ENCODE data around the gene EXOC4.

The EXOC4 gene

DNA sequence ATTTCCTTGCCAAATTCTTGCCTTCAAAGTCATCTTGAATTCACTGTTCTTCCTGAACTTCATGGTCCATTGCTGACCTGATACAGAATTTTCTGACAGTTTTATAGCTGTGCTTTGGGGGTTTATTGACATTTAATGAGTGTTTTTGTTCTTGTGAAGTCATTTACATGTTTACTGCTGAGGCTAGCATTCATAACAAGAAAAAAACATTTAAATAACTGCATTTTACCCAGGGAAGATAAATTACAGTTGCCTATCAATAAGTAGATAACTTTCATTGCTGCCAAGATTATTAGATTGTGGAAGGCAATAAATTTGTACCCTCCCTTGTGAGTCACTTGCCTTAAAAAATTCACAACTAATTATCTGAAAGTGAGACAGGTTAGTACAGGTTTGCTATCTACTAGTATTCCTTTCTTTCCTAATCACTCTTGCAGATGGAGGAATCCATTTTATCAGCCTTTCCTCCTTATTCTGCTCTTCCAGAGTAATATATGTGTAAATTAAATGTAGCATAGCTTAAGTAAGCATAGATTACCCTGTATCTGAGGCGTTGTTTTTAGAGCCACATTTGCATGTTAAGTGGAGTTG is 178.4 kb downstream of the EXOC4 start:
- DNase-seq, result no peak

DNA sequence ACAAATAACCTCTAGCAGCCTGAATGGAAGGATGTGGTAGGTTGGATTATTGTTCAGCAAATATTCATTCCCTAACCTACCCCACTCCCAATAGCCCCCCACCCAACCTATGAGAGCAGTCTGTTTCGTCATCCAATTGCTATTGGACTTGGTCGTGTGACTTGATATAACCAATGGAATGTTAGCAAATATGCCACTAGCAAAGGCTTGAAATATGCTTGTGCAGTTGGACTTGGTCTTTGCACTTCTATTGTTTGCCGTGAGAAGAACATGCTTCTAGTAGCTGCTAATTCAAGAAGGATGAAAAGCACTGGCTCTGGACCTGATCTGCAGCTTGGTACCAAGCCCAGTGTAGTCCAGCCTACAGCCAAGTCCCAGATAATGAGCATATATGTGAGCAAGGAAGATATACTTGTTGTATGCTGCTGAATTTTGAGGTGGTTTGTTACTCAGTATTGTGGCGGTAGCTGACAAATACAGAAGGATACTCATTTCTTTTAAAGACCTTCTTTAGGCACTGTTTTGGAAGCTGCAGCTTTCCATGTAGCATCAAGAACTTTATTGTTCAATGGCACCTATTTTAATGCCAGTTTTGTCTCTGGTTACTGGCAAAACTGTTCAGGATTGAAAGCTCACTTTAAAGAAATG is 180.4 kb downstream of the EXOC4 start:
- DNase-seq, result no peak

DNA sequence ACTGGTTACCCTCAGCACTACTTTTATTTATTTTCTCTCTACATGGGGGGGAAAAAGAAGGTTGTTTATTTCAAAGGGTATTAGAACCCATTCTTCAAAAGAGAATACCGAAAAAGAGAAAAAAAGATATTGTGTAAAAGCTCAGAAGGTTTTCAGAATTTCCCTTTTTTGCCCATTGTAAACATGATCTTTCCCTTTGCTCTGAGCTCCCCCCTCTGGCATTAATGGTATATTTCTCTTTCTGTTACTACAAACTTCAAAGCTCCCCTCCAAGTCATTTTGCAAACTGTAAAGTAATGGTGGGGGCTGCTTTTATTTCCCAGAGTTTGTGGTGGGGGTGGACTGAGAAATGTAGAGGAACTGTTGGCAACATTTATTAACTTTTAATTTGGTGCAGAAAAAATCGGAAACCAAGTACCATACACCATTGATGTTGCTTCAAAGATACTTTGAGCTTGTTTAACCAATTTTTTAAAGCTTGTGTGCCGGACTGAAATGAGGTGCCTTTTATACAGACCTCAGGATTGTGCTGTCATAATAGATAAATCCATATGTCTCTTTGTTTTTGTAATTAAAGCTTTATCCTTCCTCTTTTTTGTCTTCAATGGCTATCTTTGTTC is 181.5 kb downstream of the EXOC4 start:
- peak; percentile 30 for DNase-seq

DNA sequence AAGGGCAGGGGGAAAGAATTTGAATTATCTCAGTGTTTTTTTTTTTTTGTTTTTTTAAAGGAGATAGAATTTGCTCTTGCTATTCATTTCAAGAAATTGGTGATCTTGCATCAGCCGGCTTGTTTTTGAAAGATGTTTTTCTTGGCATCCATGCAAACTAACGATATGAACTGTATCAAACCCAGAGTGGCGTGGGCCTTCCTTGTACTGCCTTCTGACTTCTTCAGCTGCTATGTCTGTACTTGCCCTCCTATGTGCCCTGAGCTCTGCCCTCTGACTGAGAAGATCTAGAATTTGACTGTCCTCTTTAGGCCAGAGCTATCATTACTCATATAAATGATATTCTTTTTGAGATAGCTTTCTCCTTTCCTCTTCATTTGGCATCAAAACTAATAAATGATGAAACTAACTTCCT is 183.1 kb downstream of the EXOC4 start:
- no peak for DNase-seq

DNA sequence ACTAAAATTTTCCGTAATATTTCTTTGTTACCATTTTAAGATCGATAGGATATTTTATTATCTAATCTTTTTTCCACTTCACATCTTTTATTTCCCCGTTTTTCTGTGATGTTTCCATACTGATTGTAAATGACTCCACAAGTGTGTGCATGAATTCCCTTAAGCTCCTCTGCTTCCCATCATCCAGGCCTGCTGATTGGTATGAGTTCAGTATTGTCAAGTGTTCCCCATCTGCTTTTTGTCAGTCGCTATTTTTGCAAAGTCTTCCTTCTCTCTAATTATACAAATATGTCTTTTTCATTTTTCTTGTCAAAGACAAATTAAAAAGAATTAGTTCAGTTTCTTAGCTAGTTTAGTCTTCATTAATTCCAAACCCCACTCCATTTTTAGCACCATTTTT is 184.7 kb downstream of the EXOC4 start:
- DNase-seq, result no peak

DNA sequence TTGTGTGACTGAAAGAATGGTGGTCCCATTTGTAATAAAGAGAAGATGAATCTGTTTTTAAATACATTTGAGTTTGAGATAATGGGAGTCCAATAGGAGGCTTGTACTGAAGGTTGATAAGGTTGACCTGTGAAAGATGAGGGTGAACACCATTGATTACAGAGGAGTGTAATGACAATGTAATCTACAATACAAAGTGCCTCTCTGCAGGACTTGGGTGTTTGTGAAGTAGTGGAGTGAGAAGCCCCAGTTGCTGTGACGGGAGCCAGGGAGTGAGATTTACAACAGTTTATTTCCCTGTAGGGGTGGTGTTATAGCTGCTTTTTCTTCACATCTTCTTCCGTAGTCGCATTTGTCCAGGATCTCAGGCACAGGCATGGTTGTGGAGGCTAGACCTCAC is 189.9 kb downstream of the EXOC4 start:
- no peak for DNase-seq

DNA sequence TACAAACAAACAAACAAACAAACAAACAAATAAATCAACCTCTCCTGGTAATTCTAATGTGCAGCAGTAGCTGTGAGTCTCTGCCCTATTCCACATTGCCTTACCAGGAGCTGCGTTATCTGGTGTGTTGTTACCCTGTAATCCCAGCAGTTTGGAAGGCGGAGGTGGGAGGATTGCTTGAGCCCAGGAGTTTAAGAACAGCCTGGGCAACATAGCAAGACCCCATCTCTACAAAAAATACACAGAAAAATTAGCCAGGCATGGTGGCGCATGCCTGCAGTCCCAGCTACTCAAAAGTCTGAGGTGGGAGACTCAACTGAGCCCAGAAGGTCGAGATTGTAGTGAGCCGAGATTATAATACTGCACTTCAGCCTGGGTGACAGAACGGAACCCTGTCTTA is 192.7 kb downstream of the EXOC4 start:
- no peak for DNase-seq

DNA sequence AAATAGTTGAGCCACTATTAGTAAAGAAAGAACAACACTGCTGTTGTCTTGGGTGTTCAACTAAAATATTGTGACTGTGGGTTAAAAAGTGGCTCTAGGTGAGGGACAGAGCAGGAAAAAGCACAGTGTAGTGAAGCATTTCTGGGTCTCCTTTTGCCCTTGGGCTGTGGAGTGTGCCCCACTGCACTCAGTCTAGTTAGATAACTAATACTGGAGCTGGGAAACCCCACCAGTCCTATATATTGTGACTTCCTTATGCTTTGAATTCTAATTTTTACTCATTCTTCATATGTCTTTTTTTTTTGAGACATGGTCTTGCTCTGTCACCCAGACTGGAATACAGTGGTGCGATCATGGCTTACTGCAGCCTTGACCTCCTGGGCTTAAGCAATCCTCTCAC is 195.1 kb downstream of the EXOC4 start:
- no peak for DNase-seq

DNA sequence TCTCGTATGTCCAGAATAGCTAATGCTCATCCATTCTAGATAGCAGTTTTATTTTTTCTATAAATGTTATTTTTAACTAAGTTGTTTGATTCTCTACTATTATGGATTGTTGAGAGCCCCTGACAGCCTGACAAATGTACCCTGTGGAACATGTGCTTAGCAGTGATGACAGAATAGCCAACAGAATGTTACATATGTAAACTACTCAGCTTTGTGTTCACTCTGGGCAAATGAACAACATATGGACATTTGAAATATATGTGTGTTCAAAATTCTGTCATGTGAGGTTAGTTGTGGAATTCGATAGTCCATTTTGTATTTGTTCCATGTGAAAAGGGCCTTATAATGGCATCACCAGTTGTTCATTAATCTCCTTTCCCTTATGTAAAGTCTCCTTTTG is 199.7 kb downstream of the EXOC4 start:
- DNase-seq, result no peak

DNA sequence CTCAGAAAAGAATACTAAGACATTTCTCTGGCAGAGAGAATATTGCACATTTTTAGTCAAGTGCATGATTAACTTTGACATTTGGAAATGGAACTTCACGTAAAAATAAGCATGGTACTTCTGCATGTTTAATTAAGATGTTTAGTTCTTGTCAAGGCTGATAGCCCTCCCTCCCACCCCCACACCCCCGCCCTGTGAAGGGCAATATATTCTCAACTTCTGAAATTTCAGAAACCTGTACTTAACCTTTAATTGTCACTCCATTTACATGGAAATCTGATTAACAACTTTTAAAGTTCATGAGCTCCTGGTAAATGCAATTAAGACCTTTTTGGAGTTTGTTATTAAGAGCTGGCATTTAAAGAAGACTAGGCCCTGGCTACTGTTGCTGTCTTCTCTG is 205.8 kb downstream of the EXOC4 start:
- DNase-seq, result no peak

DNA sequence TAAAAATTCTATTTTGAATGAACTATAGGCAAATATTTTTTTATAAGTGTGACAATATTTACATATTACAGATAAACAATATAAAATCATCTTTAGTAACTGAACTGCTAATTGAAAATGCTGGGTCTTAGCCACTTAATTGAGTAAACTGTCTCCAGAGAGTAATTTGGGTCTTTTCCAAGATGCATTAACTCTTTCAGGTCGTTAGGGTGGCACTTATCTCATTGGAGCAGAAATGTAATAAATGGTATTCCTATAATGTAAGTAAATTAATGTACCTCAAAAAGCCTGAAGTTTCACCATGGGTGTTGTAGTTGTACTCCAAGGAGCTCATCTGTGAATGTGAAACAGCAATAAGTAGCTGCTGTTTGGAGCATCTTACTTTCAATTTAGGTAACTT is 208.5 kb downstream of the EXOC4 start:
- DNase-seq, result no peak

DNA sequence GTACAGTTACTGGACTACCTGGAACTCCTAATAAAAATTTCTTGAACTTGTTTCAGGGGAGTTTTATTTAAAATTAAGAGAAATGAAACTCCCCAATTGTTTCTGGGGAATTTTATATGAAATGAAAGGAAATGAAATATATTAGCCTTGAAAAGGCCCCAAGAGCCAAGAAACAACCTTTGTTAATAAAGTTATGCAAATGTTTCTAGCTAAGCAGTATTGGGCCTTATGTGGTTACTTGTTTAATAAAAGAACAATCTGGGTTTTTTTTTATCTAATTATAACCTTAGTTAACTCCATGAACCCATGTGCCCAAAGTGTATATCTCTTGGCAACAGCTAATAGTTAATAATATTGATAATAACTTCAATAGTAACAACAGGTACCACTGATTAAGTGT is 222.8 kb downstream of the EXOC4 start:
- DNase-seq, result no peak

DNA sequence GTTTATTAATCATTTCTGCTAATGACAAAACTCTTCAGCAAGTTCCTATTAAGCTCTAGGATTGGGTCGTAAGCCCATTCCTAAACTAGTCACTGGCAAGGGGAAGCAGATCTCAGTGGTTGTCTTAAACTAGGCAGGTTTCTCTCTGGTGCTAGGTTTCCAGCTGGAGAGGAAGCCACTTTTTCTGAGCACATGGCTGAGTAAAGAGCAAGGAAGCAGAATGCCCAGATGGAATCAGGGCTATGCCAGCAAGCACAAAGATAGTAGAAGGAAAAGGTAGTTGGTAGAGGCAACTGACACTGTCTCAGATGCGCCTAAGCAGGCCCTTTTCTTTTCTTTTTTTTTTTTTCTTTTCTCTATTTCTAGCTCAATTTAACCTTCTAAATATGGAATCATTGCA is 224.9 kb downstream of the EXOC4 start:
- no peak for DNase-seq

DNA sequence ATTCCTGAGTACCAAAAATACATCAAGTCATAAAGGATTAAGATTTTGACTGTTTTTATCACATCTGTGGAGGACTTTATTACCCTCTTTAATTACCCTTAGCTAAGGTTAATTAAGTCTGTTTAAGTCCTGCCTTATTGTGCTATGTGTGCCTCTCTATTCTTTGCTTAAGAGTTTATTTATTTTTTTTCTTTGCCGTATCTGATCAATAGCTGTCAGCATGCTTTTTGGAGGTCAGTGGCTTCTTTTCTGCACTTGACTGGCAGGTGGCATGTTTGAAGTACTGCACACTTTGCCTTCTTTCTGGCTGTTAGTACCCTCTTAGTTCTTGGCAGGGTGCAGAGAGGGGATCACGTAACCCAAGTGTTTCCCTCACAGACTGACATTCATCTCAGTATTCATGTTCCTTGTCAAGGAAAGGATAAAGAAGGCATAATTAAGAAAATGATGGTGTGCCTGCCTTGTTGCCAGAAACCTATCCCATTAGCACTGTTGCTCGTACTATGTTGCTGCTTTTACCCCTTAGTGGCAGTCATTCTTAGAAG is 225.8 kb downstream of the EXOC4 start:
- no peak for DNase-seq

DNA sequence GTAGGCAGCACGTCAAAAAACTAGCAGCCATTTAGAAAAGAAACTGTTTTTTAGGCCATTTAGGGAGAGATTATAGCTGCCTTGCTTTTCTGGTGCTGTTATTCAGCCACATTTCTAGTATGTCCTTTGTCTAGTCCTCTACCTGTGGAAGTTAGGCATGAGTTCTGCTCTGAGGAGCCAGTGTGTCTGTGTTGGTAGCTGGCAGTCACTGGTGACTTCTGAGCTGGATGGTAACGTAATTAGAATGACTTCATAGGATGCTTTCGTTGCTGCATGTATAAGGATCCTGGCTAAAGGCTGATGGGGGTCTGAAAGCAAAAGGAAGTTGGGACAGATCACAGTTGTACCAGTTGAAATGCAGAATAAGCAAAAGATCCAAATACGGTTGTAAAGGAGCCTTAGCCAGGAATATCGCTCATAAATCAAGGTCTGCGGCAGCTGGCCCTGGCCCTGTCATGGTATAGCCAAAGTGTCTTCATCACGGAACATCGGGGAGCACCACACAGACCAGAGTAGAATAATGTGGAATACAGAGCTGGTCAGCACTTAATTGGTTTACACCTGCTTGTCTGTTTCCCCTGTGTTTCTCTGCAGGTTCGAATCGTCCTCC is 226.7 kb downstream of the EXOC4 start:
- no peak for DNase-seq

DNA sequence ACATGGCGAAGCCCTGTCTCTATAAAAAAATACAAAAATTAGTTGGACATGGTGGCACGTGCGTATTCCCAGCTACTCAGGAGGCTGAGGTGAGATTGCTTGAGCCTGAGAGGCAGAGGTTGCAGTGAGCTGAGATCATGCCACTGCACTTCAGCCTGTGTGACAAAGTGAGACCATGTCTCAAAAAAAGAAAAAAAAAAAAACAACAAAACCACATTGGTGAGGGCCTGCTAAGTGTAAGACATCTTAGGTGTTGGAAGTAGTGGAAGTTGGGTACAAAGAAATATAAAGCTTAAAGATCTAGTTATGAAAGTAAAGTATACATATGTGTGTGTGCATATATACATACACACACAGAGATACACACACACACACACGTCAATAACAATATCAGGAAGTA is 228.0 kb downstream of the EXOC4 start:
- DNase-seq, result no peak

DNA sequence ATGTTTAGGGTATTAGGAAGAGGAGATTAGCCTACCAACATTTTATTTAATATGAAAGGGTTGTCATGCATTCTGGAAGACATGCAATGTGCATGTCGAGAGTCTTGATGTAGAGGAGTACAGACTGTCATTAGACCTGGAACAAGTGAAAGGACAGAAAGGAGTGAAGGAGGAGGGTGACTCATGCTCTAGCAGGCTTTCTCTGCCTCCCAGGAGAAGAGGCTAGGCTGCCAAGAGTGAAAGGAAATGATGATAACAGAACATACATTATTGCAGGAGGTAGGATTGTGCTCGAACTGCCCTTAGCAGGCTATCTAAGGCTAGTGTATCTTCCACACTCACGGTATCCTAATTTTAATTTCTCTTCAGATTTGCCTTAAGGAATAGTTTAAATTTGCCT is 228.8 kb downstream of the EXOC4 start:
- DNase-seq, result no peak

DNA sequence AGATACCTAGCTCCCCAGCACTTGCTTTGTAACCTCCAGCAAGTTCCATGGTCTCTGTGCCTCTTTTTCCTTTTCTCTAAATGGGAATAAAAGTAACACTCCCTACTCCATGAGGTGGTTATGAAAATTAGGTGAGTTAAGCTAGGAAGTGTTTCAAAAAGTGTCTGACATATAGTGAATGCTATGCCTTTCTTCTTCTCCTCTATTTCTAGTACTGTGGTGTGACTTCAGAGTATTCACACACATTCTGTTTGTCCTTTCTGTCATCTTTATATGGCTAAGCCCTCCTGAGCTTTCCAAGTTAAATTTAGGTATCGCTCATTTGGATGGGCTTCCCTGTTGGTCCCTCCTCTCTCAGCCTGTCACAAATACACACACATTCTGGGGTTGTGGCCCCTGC is 229.7 kb downstream of the EXOC4 start:
- no peak for DNase-seq

DNA sequence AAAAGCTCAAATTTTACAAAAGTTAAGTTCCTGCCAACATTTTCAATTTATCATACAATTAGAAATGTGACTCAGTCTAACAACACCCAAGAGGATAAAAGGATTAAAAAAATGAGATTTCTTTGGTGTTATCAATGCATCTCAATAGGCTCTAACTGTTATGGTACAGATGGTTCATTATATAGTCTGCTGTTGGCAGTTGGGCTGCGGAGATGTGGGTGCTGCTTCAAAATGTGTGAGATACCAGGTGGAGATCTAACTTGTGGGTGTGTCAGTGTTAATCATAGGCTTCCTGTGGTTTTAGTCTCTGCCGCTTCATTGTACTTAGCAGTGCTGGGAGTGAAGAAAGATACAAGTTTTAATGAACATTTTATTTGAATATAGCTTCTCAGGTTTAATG is 231.2 kb downstream of the EXOC4 start:
- DNase-seq, result no peak

DNA sequence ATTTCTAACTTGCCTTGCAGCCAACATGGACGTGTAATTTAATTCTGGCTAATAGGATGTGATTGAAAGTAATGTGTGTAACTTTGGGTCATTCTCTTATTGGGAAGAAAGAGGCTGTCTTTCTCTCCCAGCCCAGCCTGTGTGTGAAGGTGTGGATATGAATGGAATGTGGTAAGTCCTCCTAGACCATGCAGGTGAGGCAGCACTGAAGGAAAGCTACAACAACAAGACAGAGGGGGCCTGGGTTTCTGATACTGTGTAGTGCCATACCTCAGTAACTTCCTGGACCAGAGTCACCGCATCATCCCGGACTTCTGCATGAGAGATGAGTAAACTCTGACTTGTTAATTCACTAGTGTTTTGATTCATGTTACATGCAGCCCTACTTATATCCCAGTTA is 237.0 kb downstream of the EXOC4 start:
- DNase-seq, result no peak

DNA sequence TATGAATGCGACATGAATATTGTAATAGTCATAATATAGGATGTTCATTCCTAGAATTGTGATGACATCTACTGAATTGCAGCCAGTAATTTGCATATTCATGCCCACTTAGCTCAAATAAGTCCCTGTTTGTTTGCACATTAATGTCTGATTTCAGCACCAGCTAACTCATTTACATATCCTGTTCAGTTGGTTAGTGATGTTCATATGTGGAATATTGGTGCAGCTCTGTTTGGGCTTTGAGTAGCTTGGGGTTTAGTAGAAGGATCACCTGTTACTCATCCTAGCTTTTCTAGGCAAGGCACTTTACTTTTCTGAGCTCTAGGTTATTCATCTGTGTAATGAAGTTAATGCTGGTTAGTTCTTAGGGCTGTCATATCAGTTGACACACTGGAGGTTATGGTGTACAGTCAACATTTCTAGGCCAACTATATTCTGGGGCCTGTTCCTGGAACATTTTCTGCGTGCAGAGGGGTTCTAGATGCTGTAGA is 238.4 kb downstream of the EXOC4 start:
- no peak for DNase-seq

DNA sequence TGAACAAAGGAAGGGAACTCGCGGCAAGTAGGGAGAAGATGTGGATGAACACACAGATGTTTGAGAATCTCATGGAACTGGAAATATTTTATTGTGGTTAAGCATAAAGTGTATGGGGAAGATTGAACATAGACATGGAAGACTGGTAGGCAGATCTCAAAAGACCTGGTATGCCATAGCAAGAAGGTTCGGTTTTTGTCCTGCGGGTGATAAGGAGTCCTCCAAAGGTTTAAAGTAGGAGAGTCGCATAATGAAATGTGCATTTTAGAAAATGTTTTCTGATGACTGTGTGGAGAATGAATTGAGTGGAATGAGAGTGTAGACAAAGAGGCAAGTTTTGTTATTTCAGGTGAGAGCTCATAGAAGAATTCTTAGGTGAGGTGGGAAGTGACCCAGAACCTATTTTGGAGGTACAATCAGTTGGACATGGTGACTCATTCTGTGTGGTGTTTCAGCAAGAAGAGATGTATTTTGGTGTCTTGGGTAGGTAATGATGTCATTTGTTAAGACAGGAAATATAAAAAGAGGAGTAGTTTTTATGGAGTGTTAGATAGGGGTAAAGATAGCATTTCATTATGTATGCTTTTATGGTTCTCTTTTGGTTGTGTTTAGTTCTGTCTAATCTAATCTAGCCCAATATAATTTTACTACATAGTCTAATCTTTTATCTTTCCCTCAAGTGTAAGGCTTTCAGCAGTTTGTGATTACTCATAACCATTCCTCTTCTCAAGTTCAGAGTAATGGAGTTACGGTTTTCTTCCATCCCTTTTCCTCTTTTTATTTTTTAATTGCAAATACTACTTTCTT is 239.2 kb downstream of the EXOC4 start:
- peak; percentile 3 for DNase-seq

DNA sequence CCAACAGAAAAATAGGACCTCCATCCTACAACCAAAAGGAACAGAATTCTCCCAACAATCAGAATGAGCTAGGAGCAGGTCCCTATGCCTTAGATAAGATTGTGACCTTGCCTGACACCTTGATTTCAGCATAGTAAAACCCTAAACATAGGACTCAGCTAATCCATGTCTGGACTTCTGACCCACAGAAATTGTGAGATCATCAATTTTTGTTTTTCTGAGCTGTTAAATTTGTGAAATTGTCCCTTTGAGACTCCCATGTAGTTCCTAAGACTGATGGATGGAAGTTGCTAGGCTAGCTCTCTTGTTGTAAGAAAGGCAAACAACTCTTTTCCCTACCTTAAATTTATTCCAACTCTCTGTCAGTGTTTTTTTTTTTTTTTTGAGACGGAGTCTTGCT is 244.2 kb downstream of the EXOC4 start:
- DNase-seq, result no peak
